PC-3 (cell line): ENCODE data around the gene DRD3.

Experiments
- CTCF ChIP-seq: fragments of 300-600 bp; sonication (generic); conservative IDR thresholded peaks from 2 replicates; pipeline ENCODE4 v1.5.1; 2017; ENCODE audit warnings: antibody characterized with exemption, low read depth, mild to moderate bottlenecking, low read length
- EZH2 ChIP-seq: fragments of 300-600 bp; sonication (generic); IDR thresholded peaks from one replicate; pipeline ENCODE4 v1.6.1; 2017; ENCODE audit warnings: antibody characterized with exemption, mild to moderate bottlenecking, low read length; ENCODE audit not compliant: unreplicated experiment
- EZH2phosphoT487 ChIP-seq: fragments of 300-600 bp; sonication (generic); IDR thresholded peaks from 2 replicates; pipeline ENCODE4 v1.6.1; 2018; ENCODE audit warnings: mild to moderate bottlenecking, antibody characterized with exemption, low read length, borderline replicate concordance

GRCh38 chr3:114103181-114103580, 75.7 kb downstream of the DRD3 start:
- TF ChIP-seq CTCF (no peak), EZH2 (no peak), EZH2phosphoT487 (no peak)
